ENCODE measurements around the gene GPC3. TPM values are rescaled to one million over a fixed set of nuclear protein-coding genes. Genes with fewer than 3 reads are reported as not detected.

The GPC3 gene
- total RNA-seq, 1 donor from 2014 or later, result 0.26 TPM

DNA sequence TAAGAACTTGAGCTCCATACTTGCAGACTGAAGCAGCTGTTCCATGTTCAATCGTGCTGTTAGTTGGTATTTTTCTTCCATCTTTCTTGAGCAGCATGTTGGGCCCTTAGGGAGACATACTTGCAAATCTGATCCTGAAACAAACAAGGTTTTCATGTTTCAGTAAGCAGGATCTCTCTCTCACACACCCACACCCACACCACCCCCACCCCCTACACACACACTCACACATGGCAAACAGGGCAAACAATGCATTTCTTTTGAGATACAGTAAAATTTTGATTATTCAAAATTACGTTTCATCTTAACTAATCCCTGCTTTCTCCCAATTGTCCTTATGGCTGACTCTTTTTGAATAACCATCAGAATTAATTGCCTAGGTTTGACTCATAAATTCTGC is 32.3 kb downstream of the GPC3 start:
- FAIRE-seq, result no peak
- TF ChIP-seq, protein P1, sequence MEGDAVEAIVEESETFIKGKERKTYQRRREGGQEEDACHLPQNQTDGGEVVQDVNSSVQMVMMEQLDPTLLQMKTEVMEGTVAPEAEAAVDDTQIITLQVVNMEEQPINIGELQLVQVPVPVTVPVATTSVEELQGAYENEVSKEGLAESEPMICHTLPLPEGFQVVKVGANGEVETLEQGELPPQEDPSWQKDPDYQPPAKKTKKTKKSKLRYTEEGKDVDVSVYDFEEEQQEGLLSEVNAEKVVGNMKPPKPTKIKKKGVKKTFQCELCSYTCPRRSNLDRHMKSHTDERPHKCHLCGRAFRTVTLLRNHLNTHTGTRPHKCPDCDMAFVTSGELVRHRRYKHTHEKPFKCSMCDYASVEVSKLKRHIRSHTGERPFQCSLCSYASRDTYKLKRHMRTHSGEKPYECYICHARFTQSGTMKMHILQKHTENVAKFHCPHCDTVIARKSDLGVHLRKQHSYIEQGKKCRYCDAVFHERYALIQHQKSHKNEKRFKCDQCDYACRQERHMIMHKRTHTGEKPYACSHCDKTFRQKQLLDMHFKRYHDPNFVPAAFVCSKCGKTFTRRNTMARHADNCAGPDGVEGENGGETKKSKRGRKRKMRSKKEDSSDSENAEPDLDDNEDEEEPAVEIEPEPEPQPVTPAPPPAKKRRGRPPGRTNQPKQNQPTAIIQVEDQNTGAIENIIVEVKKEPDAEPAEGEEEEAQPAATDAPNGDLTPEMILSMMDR (IDR thresholded peaks at IDR 0.05; ENCODE audit: insufficient read depth, low read length, severe bottlenecking), result no peak
- no peak for DNase-seq (ENCODE audit: low read depth)
- Histone ChIP-seq H3K36me3 (ENCODE audit: control insufficient read depth, insufficient read depth, low read length) (no peaks in the 10 kb centered on the region), H3K27me3 (ENCODE audit: control insufficient read depth, insufficient read depth, low read length) (no peaks in the 10 kb centered on the region), H3K4me3 (ENCODE audit: low read depth, low read length) (no peak overlapping the region)

DNA sequence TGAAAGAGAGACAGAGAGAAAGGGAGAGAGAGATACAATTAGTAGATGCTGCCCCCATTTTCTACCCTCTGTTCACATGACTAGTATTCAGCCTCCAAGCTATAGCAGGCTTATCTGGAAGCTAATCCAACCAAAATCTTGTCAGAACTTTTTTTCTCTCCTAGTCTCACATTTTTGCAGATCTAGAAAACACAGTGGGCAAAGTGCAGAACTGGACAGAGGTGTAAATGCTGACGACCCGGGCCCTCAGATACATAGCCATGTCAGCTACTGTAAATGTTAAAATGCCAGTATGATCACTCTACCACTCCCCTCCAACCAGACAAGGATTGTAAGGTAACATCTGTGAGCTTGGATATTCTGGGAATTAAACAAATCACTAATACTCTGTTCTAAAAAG is 34.3 kb downstream of the GPC3 start:
- no peaks in the 10 kb centered on the region for H3K27me3 ChIP-seq (ENCODE audit: control insufficient read depth, insufficient read depth, low read length)
- no peaks in the 10 kb centered on the region for H3K36me3 ChIP-seq (ENCODE audit: control insufficient read depth, insufficient read depth, low read length)
- DNase-seq (ENCODE audit: low read depth), result no peak
- TF ChIP-seq, protein P1 (IDR thresholded peaks at IDR 0.05; ENCODE audit: insufficient read depth, low read length, severe bottlenecking), result no peak
- no peak for FAIRE-seq
- H3K4me3 ChIP-seq (ENCODE audit: low read depth, low read length), result no peak overlapping the region

DNA sequence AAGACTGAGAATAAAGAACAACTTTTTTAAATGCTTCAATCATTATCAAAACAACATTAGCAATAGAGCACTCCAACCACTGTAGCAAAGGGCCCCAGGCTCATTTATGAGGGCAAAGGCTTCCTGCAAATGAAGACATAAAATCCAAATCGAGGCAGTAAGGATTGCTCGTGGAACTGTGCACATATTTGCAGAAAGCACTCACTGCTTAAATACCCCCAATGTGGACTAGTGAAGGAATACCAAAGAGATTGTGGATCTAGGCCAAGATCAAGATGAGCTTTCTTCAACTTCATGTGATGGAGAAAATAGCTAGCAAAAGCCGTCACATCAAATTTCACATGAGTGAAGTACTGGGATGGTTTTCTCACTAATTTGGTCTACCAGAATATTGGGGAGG is 35.2 kb downstream of the GPC3 start:
- Histone ChIP-seq H3K27me3 (ENCODE audit: control insufficient read depth, insufficient read depth, low read length) (no peaks in the 10 kb centered on the region), H3K36me3 (ENCODE audit: control insufficient read depth, insufficient read depth, low read length) (no peaks in the 10 kb centered on the region), H3K4me3 (ENCODE audit: low read depth, low read length) (no peak overlapping the region)
- DNase-seq (ENCODE audit: low read depth) (no peak), FAIRE-seq (no peak)
- TF ChIP-seq, protein P1 (IDR thresholded peaks at IDR 0.05; ENCODE audit: insufficient read depth, low read length, severe bottlenecking), result no peak

DNA sequence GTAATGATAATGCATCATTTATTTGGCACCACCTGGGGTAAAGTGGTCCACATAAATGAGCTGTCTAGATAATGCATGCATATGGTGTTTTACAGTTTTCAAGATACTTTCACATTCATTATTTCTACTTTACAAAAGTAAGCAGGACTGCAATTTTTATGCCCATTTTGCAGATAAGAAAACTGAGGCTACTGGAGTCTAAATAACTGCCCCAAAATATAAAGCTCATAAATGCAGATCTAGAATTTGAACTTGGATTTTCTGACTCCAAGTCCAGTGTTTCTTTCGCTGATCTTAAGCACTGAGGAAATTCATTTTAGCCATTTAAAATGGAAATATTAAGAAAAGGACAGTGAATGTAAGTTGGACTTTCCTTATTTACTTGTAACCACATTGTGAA is 36.5 kb downstream of the GPC3 start:
- DNase-seq (ENCODE audit: low read depth) (no peak), FAIRE-seq (no peak)
- Histone ChIP-seq H3K36me3 (ENCODE audit: control insufficient read depth, insufficient read depth, low read length) (no peaks in the 10 kb centered on the region), H3K27me3 (ENCODE audit: control insufficient read depth, insufficient read depth, low read length) (no peaks in the 10 kb centered on the region), H3K4me3 (ENCODE audit: low read depth, low read length) (no peak overlapping the region)
- TF ChIP-seq, protein P1 (IDR thresholded peaks at IDR 0.05; ENCODE audit: insufficient read depth, low read length, severe bottlenecking), result no peak

DNA sequence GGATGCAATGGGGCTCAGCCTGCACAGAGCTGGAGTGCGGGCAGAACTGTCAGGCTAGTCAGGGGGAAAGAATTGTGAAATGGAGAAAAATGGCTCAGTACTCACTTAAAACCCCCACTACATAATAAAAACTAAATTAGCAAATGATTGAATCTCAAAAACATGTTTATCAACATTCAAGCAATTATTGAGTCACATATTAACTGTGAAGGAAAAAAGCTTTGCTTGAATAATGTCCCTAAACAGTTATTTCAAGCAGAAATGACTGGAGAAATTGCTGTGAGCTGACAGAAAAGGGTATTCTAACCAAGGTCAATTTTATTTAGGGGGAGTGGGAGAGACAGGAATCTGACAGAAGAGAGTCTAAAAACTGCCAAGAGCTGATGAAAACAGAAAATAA is 37.4 kb downstream of the GPC3 start:
- DNase-seq (ENCODE audit: low read depth) (no peak), FAIRE-seq (no peak)
- Histone ChIP-seq H3K36me3 (ENCODE audit: control insufficient read depth, insufficient read depth, low read length) (no peaks in the 10 kb centered on the region), H3K4me3 (ENCODE audit: low read depth, low read length) (no peak overlapping the region), H3K27me3 (ENCODE audit: control insufficient read depth, insufficient read depth, low read length) (no peaks in the 10 kb centered on the region)
- TF ChIP-seq, protein P1 (IDR thresholded peaks at IDR 0.05; ENCODE audit: insufficient read depth, low read length, severe bottlenecking), result no peak

DNA sequence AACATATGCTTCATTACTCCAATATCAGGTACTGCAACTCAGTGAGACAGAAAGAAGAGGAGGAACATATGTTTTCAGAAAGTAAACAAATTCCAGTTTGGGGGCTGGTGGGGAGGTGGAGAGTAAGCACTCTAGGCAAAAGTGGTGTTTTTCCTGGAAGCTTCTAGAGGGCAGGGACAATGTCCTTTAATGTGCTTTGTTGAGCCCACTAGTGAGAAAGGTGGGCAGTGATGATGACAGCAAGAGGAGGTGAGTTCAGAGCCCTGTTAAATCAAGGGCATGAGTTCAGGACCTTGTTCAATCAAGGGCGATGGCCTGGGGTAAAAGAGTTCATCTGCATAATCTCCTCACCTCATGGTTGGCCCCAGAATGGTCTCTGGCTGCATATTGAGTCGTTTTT is 38.4 kb downstream of the GPC3 start:
- Histone ChIP-seq H3K36me3 (ENCODE audit: control insufficient read depth, insufficient read depth, low read length) (no peaks in the 10 kb centered on the region), H3K4me3 (ENCODE audit: low read depth, low read length) (no peak overlapping the region), H3K27me3 (ENCODE audit: control insufficient read depth, insufficient read depth, low read length) (no peaks in the 10 kb centered on the region)
- FAIRE-seq (no peak), DNase-seq (ENCODE audit: low read depth) (no peak)
- TF ChIP-seq, protein P1 (IDR thresholded peaks at IDR 0.05; ENCODE audit: insufficient read depth, low read length, severe bottlenecking), result no peak

All from bronchial epithelial cell (primary cell).